Osteoblast (primary cell): ENCODE data around the gene ZFY. TPM values are rescaled to one million over a fixed set of nuclear protein-coding genes. Genes with fewer than 3 reads are reported as not detected.

Experiments used
- DNase-seq: peaks from one replicate; pipeline ENCODE4 v3.0.0; 2011; ENCODE audit warnings: low spot score, mixed read lengths; ENCODE audit not compliant: insufficient read length; ENCODE audit errors: missing footprints
- H2AFZ ChIP-seq: 2 replicates; pipeline ENCODE4 v1.6.0; 2011; ENCODE audit warnings: mild to moderate bottlenecking, low read length
- H3K27ac ChIP-seq: 2 replicates; pipeline ENCODE4 v1.5.1; 2011; ENCODE audit warnings: mild to moderate bottlenecking, low read depth, low read length, moderate library complexity
- H3K27me3 ChIP-seq: 2 replicates; pipeline ENCODE4 v1.6.0; 2012; ENCODE audit warnings: mild to moderate bottlenecking, control low read depth, inconsistent platforms, low read length, moderate library complexity; ENCODE audit not compliant: insufficient read depth
- H3K36me3 ChIP-seq: 2 replicates; pipeline ENCODE4 v1.5.1; 2011; ENCODE audit warnings: mild to moderate bottlenecking, low read length, control low read depth, moderate library complexity; ENCODE audit not compliant: insufficient read depth
- H3K4me1 ChIP-seq: 2 replicates; pipeline ENCODE4 v1.5.1; 2011; ENCODE audit warnings: mild to moderate bottlenecking, low read length, control low read depth, moderate library complexity; ENCODE audit not compliant: insufficient read depth
- H3K4me2 ChIP-seq: 2 replicates; pipeline ENCODE4 v1.6.0; 2011; ENCODE audit warnings: mild to moderate bottlenecking, low read length; ENCODE audit not compliant: insufficient read depth
- H3K4me3 ChIP-seq: fragments of 200-600 bp; sonication (generic); 3 replicates; pipeline ENCODE4 v1.5.1; 2012; ENCODE audit warnings: mild to moderate bottlenecking, low read length, inconsistent platforms; ENCODE audit not compliant: insufficient read depth
- H3K79me2 ChIP-seq: 2 replicates; pipeline ENCODE4 v1.6.0; 2012; ENCODE audit warnings: mild to moderate bottlenecking, low read length, control low read depth, inconsistent platforms; ENCODE audit not compliant: insufficient read depth
- H3K9me3 ChIP-seq: 2 replicates; pipeline ENCODE4 v1.5.1; 2011; ENCODE audit warnings: low read depth, low read length, control low read depth
- H4K20me1 ChIP-seq: 2 replicates; pipeline ENCODE4 v1.6.0; 2012; ENCODE audit warnings: mild to moderate bottlenecking, low read length, control low read depth; ENCODE audit not compliant: insufficient read depth
- CTCF ChIP-seq: IDR thresholded peaks from 2 replicates; pipeline ENCODE4 v1.5.1; 2011; ENCODE audit warnings: mild to moderate bottlenecking, low read depth, low read length, moderate library complexity; ENCODE audit errors: extremely low read depth
- total RNA-seq: library from RNA; depleted of rRNA; stranded (reverse); fragments of >200 nt; gene quantifications from 2 replicates; pipeline ENCODE4 v1.2.3, GENCODE V29; 2012

ZFY gene
- total RNA-seq, 1 donor, result 21.7 TPM

DNA sequence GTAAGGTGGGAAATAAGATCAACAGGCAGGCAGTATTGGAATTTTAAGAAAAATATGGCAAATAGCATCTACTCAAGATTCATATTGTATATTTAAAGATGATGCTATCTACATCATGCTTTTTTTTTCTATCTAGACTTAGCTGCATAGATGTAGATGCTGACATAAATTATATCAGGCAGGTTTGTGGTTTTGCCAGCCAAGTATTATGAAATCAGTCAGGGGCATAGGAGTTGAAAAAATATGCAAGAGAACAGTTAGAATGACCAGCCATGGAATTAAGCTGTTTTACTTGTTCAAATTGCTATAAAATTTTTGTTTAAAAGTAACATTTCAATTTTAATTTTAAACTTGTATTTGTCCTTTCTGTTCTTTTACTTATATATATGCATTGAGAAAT, 34.4 kb downstream of the ZFY start:
- Histone ChIP-seq H3K9me3 (no peaks in the 10 kb centered on the region), H3K27me3 (no peaks in the 10 kb centered on the region), H3K36me3 (no peaks in the 10 kb centered on the region), H4K20me1 (no peaks in the 10 kb centered on the region), H3K4me2 (no peak overlapping the region), H3K4me1 (no peaks in the 10 kb centered on the region), H2AFZ (no peak overlapping the region), H3K79me2 (no peaks in the 10 kb centered on the region), H3K27ac (no peak overlapping the region), H3K4me3 (no peak overlapping the region)
- TF ChIP-seq CTCF, result no peak
- DNase-seq, result no peak

DNA sequence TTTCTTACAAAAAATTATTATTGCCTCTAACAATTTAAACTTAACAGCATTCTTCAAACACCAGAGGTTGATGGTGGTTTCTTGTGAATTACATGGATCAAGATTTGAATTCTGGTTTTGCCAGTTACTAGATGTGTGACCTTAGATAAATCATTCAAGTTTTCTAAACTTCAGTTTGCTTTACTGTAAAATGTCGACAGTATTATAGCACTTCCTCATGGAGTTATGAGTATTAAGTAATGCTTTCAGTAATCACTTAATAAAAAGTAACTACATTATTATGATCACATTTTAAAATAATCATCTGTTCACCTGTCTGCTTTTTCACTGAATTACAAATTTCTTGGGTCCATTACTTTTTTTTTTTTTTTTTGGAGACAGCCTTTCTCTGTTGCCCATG, 37.5 kb downstream of the ZFY start:
- no peaks in the 10 kb centered on the region for H3K9me3 ChIP-seq
- H3K27me3 ChIP-seq, result no peaks in the 10 kb centered on the region
- H3K4me3 ChIP-seq, result no peak overlapping the region
- TF ChIP-seq CTCF, result no peak
- H3K79me2 ChIP-seq, result no peaks in the 10 kb centered on the region
- no peaks in the 10 kb centered on the region for H4K20me1 ChIP-seq
- no peak overlapping the region for H2AFZ ChIP-seq
- no peaks in the 10 kb centered on the region for H3K36me3 ChIP-seq
- DNase-seq, result no peak
- no peak overlapping the region for H3K4me2 ChIP-seq
- H3K4me1 ChIP-seq, result no peaks in the 10 kb centered on the region
- no peak overlapping the region for H3K27ac ChIP-seq

GRCh38 chrY:2973110-2973751, 38.0 kb downstream of the ZFY start:
- no peaks in the 10 kb centered on the region for H3K27me3 ChIP-seq
- TF ChIP-seq CTCF, result no peak
- no peak for DNase-seq
- H3K4me3 ChIP-seq, result no peak overlapping the region
- no peak overlapping the region for H3K27ac ChIP-seq
- H3K79me2 ChIP-seq, result no peaks in the 10 kb centered on the region
- H4K20me1 ChIP-seq, result no peaks in the 10 kb centered on the region
- H3K36me3 ChIP-seq, result no peaks in the 10 kb centered on the region
- no peaks in the 10 kb centered on the region for H3K9me3 ChIP-seq
- no peak overlapping the region for H3K4me2 ChIP-seq
- no peak overlapping the region for H2AFZ ChIP-seq
- no peaks in the 10 kb centered on the region for H3K4me1 ChIP-seq

DNA sequence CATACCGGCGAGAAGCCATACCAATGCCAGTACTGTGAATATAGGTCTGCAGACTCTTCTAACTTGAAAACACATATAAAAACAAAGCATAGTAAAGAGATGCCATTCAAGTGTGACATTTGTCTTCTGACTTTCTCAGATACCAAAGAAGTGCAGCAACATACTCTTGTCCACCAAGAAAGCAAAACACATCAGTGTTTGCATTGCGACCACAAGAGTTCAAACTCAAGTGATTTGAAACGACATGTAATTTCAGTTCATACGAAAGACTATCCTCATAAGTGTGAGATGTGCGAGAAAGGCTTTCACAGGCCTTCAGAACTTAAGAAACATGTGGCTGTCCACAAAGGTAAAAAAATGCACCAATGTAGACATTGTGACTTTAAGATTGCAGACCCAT, 44.1 kb downstream of the ZFY start:
- Histone ChIP-seq H4K20me1 (no peaks in the 10 kb centered on the region), H3K27me3 (no peaks in the 10 kb centered on the region), H3K4me2 (no peak overlapping the region), H3K9me3 (no peaks in the 10 kb centered on the region), H3K36me3 (no peaks in the 10 kb centered on the region), H3K4me1 (no peaks in the 10 kb centered on the region), H3K4me3 (no peak overlapping the region), H3K79me2 (no peaks in the 10 kb centered on the region), H2AFZ (no peak overlapping the region), H3K27ac (no peak overlapping the region)
- no peak for DNase-seq
- TF ChIP-seq CTCF, result no peak
